Neural cell (in vitro differentiated cells): Measurements from ENCODE around the gene ZNF841.

Experiments
- EZH2 ChIP-seq: fragments of 200-600, 300-800 bp; shearing (Covaris generic), sonication (generic); IDR thresholded peaks from 2 replicates; pipeline ENCODE4 v1.6.1; 2014; ENCODE audit warnings: antibody characterized with exemption, low read length, borderline replicate concordance, mild to moderate bottlenecking; ENCODE audit not compliant: insufficient read depth, poor library complexity, severe bottlenecking
- POLR2AphosphoS5 ChIP-seq: IDR thresholded peaks from 2 replicates; pipeline ENCODE4 v1.6.1; 2012
- RAD21 ChIP-seq: fragments of 450-650 bp; conservative IDR thresholded peaks from 2 replicates; pipeline ENCODE4 v1.6.1; 2014; ENCODE audit warnings: antibody characterized with exemption, mild to moderate bottlenecking, moderate library complexity
- REST ChIP-seq: IDR thresholded peaks from 2 replicates; pipeline ENCODE4 v1.6.1; 2012; ENCODE audit warnings: borderline replicate concordance
- TF ChIP-seq, protein P1 (sequence below): fragments of 450-650 bp; IDR thresholded peaks from 2 replicates; pipeline ENCODE4 v1.5.1; 2014; ENCODE audit warnings: antibody characterized with exemption, mild to moderate bottlenecking, moderate library complexity; ENCODE audit not compliant: poor library complexity, severe bottlenecking

DNA sequence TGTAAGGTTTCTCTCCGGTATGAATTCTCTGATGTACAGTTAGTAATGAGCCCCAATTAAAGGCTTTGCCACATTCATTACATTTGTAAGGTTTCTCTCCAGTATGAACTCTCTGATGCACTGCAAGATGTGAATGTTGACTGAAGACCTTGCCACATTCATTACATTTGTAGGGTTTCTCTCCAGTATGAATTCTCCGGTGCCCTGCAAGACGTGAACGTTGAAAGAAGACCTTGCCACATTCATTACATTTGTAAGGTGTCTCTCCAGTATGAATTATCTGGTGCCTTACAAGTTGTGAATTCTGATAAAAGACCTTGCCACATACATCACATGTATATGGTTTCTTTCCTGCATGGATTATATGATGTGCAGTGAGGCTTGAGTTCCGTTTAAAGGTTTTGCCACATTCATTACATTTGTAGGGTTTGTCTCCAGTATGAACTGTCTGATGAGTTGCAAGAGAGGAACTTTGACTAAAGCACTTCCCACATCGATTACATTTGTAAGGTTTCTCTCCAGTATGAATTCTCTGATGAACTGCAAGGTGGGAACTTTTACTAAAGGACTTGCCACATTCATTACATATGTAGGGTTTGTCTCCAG is 29.2 kb downstream of the ZNF841 start:
- TF ChIP-seq, protein P1, sequence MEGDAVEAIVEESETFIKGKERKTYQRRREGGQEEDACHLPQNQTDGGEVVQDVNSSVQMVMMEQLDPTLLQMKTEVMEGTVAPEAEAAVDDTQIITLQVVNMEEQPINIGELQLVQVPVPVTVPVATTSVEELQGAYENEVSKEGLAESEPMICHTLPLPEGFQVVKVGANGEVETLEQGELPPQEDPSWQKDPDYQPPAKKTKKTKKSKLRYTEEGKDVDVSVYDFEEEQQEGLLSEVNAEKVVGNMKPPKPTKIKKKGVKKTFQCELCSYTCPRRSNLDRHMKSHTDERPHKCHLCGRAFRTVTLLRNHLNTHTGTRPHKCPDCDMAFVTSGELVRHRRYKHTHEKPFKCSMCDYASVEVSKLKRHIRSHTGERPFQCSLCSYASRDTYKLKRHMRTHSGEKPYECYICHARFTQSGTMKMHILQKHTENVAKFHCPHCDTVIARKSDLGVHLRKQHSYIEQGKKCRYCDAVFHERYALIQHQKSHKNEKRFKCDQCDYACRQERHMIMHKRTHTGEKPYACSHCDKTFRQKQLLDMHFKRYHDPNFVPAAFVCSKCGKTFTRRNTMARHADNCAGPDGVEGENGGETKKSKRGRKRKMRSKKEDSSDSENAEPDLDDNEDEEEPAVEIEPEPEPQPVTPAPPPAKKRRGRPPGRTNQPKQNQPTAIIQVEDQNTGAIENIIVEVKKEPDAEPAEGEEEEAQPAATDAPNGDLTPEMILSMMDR = no peak
- TF ChIP-seq REST (no peak), RAD21 (no peak), EZH2 (no peak), POLR2AphosphoS5 (no peak)
